ELF-1 (cell line): ENCODE results near the gene SRSF2.
"Not testable (repeated sequence)": the region's sequence is repeated elsewhere in the genome, so short reads cannot be mapped to it uniquely, and the experiment has no call there.

Experiments used
- DNase-seq: peaks from one replicate; pipeline ENCODE4 v3.0.0-alpha.2; 2016; ENCODE audit warnings: low read depth, low spot score

SRSF2 gene

DNA sequence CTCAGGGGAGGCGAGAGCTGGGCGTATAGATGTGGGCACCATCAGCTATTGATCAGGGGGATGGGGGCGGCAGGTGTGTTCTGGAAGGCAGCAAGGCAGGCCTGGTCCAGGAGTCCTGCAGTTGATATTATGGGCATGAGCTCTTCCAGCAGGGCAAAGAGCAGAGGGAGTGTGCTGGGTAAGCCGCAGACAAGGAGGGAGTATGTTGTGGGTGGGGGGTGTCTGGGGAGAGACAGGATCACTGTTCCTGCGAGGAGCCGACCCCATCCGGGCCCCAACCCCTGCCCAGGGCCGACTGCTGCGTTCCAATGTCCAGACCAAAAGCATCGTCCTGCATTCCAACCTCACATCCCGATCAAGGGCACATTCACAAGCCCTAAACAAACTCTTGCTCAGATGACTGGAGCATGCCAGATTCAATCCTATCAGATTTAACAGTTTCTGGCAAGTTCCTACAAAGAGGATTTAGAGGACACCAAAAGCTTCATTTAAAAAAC is 35.6 kb downstream of the SRSF2 start:
- DNase-seq = peak; percentile 47

DNA sequence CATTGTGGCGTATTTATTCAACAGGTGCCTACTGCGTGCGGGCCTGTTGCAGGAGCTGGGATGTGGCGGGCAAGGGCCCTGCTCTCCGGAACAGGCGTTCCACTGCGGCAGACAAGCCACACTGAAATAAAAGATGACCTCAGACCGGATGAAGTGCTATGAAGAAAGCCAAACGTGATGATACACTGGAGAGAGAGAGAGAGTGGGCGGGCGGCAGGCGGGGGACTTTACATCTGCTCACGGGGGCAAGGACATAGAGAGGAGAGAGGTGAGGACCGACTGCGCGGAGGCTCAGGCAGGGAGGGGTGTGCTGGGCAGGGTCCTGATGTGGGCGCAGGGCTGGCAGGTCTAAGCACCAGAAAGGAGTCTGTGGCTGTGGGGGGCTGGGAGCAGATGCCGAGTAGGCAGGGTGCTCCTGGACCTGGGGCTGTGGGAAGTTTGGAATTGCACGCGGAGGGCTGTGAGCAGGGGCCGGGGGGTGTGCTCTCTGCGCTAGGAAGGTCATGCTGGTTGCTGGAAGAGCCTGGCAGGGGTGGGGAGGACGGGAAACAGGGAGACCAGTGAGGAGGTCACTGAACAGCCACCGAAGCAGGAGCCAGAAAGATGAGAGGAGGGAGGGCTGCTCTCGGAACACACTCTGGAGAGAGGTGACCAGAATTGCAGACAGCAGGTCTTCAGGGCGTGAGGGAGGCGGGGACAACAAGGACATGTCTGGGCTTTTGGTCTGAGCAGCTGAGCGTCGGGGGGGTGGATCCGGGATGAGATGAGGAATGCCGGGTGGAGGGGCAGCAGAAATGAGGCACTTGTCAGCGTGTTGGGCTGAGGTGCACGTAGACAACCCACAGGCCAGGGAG is 36.3 kb downstream of the SRSF2 start:
- DNase-seq = peak; percentile 78

DNA sequence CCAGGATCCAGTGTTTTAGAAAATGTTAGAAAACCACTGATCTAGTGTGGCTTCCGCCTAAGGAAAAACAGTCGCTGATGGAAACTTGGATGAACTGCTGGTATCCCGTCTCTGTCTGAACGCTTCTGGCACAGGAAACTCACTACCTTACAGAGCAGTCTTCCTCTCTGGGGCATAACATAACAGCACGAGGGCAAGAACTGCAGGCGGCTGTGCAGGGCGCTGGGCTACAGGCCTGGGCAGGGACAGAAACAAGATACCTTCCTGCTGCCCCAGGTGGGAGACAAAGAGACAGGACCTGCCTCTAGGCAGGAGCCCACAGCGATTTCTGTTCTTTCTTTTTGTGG is 36.9 kb downstream of the SRSF2 start:
- DNase-seq = no peak

DNA sequence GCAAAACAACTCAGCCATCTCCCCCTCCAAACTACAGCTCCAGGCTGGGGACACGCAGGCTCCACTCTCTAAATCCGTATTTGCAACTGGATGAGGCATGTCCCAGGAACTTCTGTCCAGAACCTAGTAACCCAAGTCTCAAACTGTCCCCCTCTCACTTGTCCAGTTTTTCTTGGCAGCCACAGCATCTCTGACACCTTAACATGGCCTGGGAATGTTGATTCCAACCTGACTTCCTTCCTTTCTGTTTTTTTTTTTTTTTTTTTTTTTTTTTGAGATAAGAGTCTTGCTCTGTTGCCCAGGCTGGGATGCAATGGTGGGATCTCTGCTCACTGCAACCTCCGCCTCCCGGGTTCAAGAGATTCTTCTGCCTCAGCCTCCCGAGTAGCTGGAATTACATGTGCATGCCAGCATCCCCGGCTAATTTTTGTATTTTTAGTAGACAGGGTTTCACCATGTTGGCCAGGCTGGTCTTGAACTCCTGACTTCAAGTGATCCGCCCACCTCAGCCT is 38.6 kb downstream of the SRSF2 start:
- not testable (repeated sequence) for DNase-seq

DNA sequence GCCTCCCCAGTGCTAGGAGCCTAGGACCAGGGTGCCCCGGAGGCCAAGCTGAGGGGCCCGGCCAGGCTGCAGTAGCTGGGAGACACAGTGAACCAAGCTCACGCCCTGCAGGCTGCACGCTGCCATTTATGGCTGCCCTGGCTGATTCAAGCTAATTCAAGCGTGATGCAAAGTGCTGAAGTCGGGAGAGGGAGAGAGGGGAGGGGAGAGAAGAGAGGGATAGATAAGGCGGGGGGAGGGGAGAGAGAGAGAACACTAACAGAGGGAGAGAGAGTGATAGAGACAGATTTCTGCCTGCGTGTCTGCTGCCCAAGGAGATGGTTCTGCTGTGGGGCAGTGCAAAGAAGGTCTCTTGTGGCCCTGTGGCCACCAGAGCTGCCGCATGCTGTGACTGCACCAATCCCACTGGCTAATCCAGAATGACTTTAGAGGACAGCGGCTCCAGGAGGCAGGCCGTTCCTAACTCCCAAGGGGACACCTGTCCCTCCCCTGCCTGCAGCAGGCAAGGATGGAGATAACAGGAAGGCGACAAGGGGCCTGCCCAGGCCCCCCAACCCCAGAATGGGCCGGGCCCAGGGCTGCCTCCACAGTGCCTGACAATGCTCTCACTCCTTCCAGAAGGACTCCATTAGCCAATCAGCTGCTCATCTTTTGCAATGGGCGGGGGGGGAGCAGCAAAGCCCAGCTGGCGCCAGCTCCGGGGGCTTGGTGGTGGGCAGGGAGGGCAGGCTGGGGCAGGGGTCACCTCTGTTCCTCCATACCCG is 39.2 kb downstream of the SRSF2 start:
- DNase-seq = peak; percentile 50

DNA sequence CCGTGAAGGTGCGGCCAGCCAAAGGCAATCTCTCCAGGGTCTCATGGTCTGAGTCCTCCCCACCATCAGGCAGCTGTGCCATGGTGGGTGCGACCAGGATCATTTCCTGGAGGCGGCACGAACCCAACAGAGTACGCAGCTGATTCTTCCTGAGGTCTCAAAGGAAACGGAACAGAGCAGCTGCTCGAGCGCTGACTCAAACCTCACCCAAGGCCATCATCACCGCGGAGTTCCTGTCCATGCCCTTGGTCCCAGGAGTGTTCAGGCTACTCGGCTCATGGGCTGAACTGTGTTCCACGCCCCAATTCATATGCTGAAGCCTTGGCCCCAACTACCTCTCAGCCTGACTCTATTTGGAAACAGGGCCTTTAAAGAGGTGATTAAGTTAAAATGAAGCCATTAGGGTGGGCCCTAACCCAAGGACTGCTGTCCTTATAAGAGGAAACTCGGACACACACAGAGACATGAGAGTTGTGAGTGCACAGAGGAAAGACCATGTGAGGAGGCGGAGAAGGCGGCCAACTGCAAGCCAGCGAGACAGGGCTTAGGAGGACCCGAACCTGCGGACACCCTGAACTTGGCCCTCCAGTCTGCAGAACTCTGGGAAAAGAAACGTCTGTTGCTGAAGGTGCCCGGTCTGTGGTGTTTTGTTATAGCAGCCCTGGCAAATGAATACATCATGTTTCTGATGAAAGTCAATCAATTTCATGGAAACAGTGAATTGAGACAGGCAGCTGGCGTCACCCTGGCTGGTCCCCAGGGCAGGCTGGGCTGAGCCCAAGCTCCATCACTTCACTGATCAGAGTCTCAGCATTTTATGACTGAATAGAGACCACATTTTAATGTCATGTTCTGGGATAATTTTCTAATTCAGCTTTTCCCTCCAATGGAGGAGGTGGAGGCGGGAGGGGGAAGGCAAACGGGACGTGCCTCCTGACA is 40.1 kb downstream of the SRSF2 start:
- DNase-seq = no peak

DNA sequence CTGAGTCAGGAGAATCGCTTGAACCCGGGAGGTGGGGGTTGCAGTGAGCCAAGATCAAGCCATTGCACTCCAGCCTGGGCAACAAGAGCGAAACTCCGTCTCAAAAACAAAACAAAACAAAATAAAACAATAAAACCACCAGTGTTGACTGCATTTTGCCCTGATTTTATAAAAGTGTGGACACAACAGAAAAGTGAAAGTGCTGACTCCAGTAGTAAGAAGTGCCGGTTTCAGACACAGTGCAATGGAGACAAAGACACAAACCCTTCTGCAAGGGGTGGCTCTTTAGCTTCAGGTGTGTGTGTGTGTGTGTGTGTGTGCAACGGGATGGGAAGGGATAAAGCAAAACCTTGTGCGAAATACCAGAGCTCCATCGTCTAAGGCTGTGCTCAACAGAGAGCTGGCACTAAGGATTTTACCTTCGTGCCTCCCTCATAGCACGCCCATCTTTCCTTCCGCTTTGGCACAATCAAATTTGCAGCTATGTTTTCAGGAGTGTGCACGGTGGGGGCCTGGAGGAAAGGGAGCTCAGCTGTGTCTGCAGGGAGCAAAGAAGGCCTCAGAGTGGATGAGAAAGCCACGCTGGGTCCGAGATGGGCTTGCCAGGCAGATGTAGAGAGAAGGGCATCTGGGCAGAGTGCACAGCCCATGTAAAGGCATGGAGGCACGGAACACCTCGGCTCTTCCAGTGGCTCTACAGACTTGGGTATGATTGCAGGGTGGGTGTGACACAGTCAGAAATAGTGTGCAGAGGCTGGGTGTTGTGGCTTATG is 41.9 kb downstream of the SRSF2 start:
- DNase-seq = no peak

DNA sequence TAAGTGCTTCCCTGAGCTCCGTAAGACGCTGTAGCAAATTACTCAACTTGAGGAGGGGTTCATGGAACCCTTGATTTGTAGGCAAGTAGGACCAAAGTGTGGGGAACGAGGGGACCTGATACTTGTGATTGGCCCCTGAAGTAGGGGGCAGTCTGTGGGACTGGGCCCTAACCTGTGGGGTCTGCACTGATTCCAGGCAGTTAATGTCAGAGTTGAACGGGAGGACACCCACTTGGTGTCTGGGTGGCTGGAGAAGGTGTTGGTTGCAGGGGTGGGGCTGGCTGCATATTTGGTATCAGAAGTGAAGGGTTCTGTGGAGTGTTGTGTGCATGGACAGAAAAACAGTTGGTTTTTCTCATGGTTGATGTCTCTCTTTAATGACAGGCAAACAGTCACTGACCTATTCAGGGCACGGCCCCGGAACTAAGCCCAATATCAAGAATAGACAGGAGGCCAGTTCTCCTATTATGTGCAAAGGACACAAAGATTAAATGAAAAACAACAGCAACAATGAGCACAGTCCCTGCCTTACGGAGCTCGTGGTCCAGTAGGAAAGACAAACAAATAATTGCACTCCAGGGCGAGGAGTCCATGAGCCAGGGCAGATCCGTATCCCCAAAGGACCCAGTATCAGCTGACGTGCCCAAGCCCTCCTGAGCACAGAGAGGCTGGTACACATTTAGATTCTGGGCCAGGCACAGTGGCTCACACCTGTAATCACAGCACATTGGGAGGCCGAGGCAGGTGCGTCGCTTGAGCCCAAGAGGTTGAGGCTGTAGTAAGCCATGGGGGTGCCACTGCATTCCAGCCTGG is 45.5 kb downstream of the SRSF2 start:
- DNase-seq = no peak

DNA sequence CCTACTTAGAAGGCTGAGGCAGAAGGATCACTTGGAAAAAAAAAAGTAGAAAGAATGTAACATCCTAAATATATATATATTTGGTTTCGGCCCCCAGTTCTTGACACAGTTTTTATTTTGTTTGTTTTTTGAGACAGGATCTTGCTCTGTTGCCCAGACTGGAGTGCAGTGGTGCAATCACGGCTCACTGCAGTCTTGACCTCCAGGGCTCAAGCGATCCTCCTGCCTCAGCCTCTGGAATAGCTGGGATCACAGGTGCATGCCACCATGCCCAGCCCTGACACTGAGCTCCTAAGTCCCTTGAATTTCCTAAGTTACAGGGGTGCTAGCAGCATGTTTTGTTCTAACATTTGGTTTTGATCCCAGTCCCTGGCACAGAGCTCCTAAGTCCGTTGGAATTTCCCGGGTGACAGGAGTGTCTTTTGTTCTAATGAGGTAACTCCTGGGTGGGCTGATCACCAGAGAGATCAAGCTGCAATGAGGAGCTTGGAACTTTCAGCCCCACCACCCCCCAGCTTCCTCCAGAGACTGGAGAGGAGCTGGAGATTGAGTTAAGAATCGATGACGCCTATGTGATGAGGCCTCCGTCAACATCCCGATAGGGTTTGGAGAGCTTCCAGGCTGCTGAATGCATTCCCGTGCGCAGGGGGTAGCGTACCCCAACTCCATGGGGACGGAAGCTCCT is 46.4 kb downstream of the SRSF2 start:
- no peak for DNase-seq

DNA sequence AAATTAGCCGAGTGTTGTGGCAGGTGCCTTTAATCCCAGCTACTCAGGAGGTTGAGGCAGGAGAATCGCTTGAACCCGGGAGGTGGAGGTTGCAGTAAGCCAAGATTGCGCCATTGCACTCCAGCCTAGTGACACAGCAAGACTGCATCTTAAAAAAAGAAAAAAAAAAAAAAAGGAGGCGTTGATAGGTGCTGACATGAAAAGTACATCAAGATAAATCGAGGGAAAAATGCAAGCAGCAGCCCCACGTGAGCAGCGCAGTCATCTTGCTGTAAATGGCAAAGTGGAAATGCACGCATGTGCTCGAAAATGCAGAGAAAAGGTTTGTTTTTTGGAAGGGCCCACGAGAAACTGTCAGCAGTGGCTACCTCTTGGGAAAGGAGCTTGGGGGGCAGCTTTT is 47.3 kb downstream of the SRSF2 start:
- DNase-seq = no peak

DNA sequence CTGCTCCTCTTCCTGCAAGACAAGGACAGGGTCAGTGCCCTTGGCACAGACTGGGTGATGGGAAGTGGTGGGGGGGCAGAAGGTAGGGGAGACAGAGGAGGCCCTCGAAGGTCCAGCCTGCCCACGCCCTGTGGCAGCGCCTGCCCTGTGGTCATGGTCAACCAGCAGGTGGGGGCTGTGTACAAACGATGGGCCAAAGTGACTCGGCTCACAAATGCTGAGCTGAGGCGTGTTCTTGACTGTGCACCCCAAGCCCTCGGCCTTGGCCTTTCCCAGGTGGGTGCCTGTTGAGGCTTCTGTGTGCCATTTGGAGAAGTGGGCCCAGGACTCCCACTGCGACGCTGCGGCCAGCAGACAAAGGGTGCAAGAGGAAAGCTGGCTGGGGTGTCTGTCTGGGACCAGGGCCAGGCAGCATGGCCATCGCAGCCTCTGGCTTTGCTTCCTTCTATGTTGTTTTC is 48.9 kb downstream of the SRSF2 start:
- no peak for DNase-seq

DNA sequence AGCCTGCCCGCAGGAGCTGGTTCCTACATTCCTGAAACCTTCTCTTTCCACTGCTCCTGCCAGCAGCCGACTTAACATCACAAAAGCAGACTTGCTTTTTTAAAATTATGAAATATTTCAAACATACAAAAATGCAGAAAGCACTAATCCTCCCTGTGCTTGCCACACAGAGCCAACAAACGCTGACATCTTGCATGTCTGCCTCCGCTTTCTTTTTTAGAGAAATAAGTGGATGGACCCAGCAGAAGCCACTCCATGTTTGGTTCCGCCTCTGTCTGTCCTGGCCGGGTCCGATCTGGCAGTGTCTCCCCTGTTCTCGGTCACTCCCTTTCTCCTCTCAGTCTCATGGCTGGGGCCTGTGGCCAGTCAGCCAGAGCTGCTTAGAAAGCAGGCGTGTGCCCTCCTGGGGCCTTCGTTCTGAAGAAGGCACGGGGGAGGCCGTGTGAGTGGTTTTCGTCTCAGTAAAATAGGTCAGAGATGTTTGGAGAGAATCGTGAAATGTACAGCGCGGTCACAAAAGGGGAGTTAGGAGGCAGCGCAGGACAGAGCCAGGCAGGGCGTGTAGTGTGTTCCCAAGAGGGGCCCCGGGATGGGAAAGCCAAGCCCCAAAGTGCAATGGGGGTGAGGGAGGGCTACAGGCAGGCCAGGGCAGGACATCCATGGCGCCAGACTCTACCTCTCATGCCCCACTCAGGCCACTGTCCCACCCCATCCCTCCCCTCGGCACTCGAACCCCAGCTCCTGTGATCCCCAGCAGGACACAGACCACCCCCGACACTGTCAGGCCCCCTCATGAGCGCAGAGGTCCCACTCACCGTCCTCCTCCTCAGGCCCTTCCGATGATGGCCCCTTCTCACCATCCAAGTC is 49.6 kb downstream of the SRSF2 start:
- DNase-seq = no peak

DNA sequence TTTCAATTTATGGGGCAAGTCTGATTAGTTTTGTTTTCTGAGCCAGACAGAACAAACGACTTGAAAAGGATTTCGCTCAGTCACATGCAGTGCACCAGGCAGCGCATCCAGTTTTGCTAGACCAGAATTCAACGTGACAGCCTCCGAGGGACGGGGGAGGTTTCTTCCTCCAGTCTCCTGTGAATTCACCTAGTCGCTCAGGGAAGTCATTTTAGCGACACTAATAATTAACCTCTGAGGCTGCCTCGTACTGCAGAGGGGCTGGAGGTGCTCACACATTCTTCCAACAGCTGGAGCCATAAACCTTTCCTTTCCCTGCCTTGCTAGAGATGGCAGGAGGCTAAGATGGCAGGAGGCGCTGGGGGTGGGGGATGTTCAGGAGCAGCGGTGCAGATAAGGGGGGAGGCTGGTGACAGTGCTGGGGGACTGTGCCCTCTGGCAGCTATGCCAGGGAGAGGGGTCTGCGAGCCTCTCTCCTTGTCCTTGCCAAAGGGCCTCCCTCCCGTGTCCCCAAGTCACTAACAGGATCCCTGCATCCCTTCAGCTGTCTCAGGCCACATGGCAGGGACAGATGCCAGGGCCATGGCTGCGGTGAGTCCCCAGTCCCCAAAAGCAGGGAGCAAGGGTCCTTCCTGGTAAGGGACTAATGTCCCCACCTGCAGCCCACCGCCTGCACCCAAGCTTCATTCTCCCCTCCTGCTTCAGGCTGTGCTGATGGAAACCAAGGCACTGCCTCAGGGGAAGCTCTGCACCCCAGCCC is 50.4 kb downstream of the SRSF2 start:
- no peak for DNase-seq

DNA sequence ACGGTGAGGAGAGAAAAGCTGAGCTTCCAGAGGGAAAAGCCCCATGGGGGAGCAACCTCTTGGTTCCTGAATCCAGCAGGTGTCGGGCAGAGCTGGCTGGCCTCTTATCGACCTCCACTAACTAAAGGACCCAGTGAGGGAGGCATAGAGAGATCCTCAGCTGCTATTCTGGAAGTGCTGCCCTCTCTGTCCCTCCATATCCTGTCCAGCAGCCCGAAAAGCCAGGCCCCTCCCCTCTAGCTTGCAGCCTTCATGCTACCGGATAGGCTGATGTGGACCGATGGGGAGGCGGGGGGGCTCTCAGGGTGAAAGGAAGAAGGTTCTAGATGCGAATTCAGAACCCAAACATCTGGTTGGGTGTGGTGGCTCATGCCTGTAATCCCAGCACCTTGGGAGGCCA is 51.3 kb downstream of the SRSF2 start:
- DNase-seq = no peak

DNA sequence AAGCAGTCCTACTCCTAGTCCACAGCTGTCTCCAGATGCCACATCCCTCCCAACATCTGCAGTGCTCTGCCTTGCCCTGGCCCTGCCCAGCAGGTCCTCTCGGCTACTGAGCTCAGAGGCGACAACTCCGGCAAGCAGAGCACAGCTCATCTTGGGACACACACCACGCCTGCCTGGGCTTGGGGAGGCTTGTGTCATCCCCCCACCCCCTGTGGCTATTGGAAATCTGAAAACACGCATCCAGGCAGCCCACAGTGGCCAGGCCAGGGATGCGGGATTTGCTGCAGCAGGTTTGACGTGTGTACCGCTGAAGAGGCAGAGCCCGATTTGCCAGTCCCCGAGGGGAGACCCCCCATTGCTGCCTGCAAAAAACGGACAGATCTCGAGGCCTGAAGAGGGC is 51.8 kb downstream of the SRSF2 start:
- DNase-seq = no peak

DNA sequence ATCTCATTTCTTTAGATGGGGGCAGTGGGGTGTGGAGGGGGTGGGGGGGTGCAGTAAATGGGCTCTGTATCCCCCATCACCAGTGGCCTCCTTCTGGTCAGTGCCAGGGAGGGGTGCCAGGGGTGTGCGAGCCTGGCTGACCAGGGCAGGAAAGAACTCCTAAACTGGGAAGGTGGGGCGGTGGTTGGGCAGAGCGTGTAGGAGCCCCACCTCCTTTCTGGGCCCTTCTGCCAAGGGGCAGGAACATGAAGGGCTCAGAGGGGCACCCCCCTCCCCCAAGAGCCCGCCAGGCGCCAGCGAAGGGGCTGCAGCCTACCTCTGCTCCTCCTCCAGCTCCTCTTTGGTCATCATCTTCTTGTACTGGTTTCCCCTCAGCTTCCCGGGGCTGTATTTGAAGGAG is 52.4 kb downstream of the SRSF2 start:
- DNase-seq = no peak
